Renal cortex interstitium (tissue), 11 donors: ENCODE measurements around the gene TPM1. TPM values are rescaled to one million over a fixed set of nuclear protein-coding genes. Genes with fewer than 3 reads are reported as not detected.

Source experiments
- DNase-seq, 11 donors: peaks; one replicate each; pipeline ENCODE4 v3.0.0-alpha.2; 2013; ENCODE audit warnings: low read depth in 9 of 11, low spot score in 4 of 11; ENCODE audit errors: extremely low read depth in 1 of 11
- polyA plus RNA-seq, 3 donors: library from polyadenylated mRNA; unstranded; fragments of 120-200 nt; gene quantifications; one replicate each; pipeline ENCODE4 v1.2.1, GENCODE V29; 2013; ENCODE audit not compliant: insufficient read length in 3 of 3

The TPM1 gene
- polyA plus RNA-seq, 3 donors, result 488 to 652 (median 529) TPM

- no peak for DNase-seq
These were observed 35.4 kb downstream of the TPM1 start for GRCh38 chr15:63077952-63078351.

- DNase-seq, result no peak
These were observed 37.5 kb downstream of the TPM1 start for GRCh38 chr15:63079947-63080626.

- DNase-seq, result no peak
These were observed 38.2 kb downstream of the TPM1 start for GRCh38 chr15:63080634-63081250.

GRCh38 chr15:63082366-63082765, 39.8 kb downstream of the TPM1 start:
- no peak for DNase-seq

GRCh38 chr15:63083044-63083443, 40.5 kb downstream of the TPM1 start:
- no peak for DNase-seq

GRCh38 chr15:63083541-63083940, 41.0 kb downstream of the TPM1 start:
- no peak for DNase-seq

GRCh38 chr15:63084806-63085205, 42.3 kb downstream of the TPM1 start:
- no peak for DNase-seq

- no peak for DNase-seq
These were observed 42.7 kb downstream of the TPM1 start for GRCh38 chr15:63085289-63085688.

- DNase-seq, result no peak
These were observed 43.7 kb downstream of the TPM1 start for GRCh38 chr15:63086271-63086670.

- no peak for DNase-seq
These were observed 44.4 kb downstream of the TPM1 start for GRCh38 chr15:63086947-63087346.

GRCh38 chr15:63088533-63089245, 46.1 kb downstream of the TPM1 start:
- DNase-seq, result no peak

- DNase-seq, result no peak
These were observed 46.9 kb downstream of the TPM1 start for GRCh38 chr15:63089260-63090043.

- no peak for DNase-seq
These were observed 47.9 kb downstream of the TPM1 start for GRCh38 chr15:63090472-63090871.

GRCh38 chr15:63090887-63091286, 48.3 kb downstream of the TPM1 start:
- no peak for DNase-seq

GRCh38 chr15:63091679-63092446, 49.3 kb downstream of the TPM1 start:
- DNase-seq, result no peak

- peak in 10 of 11 donors; percentile 59 to 81 (median 68) for DNase-seq
These were observed 51.1 kb downstream of the TPM1 start for GRCh38 chr15:63093486-63094205.

GRCh38 chr15:63094495-63094931, 52.0 kb downstream of the TPM1 start:
- no peak for DNase-seq

- no peak for DNase-seq
These were observed 53.6 kb downstream of the TPM1 start for GRCh38 chr15:63096178-63096577.
